ENCODE measurements around the gene PRRC2C.

DNA sequence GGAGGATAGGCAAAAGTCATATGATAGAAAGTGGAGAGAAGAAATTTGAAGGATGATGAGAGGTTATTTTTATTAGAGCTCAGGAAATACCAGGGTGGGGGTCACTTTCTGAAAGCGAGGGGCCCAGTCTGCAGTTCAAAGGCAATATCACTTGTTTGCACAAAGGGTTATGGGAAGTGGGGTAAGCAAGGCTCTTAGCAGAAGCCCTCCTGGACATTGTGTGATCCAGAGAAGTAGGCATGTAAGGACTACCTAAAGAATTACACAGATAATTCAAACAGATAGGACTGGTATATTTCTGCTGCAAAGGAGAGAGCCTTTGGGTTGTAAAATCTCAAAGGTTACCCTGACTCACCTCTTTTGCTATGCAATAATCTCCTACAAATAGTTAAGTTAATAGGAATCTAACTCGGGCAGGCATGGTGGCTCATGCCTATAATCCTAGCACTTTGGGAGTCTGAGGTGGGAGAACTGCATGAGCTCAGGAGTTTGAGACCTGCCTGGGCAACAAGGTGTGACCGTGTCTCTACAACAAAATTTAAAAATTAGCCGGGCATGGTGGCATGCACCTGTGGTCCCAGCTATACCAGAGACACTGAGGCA lies 25.2 kb upstream of the PRRC2C start:
- no peak for TF ChIP-seq RCOR1 (IDR thresholded peaks at IDR 0.05; ENCODE audit: insufficient replicate concordance, low read length)
- TF ChIP-seq POLR2A (IDR thresholded peaks at IDR 0.05; ENCODE audit: low read depth, low read length): no peak
- TF ChIP-seq, protein P1, sequence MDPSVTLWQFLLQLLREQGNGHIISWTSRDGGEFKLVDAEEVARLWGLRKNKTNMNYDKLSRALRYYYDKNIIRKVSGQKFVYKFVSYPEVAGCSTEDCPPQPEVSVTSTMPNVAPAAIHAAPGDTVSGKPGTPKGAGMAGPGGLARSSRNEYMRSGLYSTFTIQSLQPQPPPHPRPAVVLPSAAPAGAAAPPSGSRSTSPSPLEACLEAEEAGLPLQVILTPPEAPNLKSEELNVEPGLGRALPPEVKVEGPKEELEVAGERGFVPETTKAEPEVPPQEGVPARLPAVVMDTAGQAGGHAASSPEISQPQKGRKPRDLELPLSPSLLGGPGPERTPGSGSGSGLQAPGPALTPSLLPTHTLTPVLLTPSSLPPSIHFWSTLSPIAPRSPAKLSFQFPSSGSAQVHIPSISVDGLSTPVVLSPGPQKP (IDR thresholded peaks at IDR 0.05; ENCODE audit: borderline replicate concordance, low read depth, low read length): no peak
- TF ChIP-seq, protein P2, sequence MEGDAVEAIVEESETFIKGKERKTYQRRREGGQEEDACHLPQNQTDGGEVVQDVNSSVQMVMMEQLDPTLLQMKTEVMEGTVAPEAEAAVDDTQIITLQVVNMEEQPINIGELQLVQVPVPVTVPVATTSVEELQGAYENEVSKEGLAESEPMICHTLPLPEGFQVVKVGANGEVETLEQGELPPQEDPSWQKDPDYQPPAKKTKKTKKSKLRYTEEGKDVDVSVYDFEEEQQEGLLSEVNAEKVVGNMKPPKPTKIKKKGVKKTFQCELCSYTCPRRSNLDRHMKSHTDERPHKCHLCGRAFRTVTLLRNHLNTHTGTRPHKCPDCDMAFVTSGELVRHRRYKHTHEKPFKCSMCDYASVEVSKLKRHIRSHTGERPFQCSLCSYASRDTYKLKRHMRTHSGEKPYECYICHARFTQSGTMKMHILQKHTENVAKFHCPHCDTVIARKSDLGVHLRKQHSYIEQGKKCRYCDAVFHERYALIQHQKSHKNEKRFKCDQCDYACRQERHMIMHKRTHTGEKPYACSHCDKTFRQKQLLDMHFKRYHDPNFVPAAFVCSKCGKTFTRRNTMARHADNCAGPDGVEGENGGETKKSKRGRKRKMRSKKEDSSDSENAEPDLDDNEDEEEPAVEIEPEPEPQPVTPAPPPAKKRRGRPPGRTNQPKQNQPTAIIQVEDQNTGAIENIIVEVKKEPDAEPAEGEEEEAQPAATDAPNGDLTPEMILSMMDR (conservative IDR thresholded peaks at IDR 0.05; ENCODE audit: low read depth, low read length): no peak
- no peak for TF ChIP-seq MAFK (IDR thresholded peaks at IDR 0.05; ENCODE audit: low read depth, low read length)
- TF ChIP-seq RAD21 (IDR thresholded peaks at IDR 0.05; ENCODE audit: low read length): no peak
- no peak for TF ChIP-seq SMC3 (IDR thresholded peaks at IDR 0.05; ENCODE audit: low read depth, low read length)
- no peak for TF ChIP-seq CEBPB (IDR thresholded peaks at IDR 0.05; ENCODE audit: low read depth, low read length)
- no peak for TF ChIP-seq FOS (IDR thresholded peaks at IDR 0.05; ENCODE audit: low read depth, low read length)
- TF ChIP-seq BHLHE40 (IDR thresholded peaks at IDR 0.05; ENCODE audit: low read depth, low read length): no peak
- TF ChIP-seq CHD1 (IDR thresholded peaks at IDR 0.05; ENCODE audit: low read depth, low read length): no peak

Measured in IMR-90 (cell line).